Karpas-422 (cell line): ENCODE results near the gene SLC10A4. TPM values are rescaled to one million over a fixed set of nuclear protein-coding genes. Genes with fewer than 3 reads are reported as not detected.

Source experiments
- DNase-seq: peaks from one replicate; pipeline ENCODE4 v3.0.0-alpha.2; 2015
- H2AFZ ChIP-seq: fragments of 200-600 bp; sonication (generic); 2 replicates; pipeline ENCODE4 v1.6.1; 2014; ENCODE audit warnings: antibody characterized with exemption, low read length, mixed read lengths
- H3K27ac ChIP-seq: fragments of 200-600 bp; sonication (generic); 2 replicates; pipeline ENCODE4 v1.5.1; 2014; ENCODE audit warnings: mild to moderate bottlenecking, low read length, moderate library complexity
- H3K27me3 ChIP-seq: fragments of 200-600 bp; sonication (generic); 2 replicates; pipeline ENCODE4 v1.6.1; 2014; ENCODE audit warnings: low read length, mixed read lengths
- H3K36me3 ChIP-seq: fragments of 200-600 bp; sonication (generic); 2 replicates; pipeline ENCODE4 v1.6.1; 2014; ENCODE audit warnings: low read length, mixed read lengths; ENCODE audit not compliant: insufficient read depth
- H3K4me1 ChIP-seq: fragments of 200-600 bp; sonication (generic); 2 replicates; pipeline ENCODE4 v1.6.1; 2014; ENCODE audit warnings: mild to moderate bottlenecking, low read length, mixed read lengths
- H3K4me2 ChIP-seq: fragments of 200-600 bp; sonication (generic); 2 replicates; pipeline ENCODE4 v1.6.1; 2014; ENCODE audit warnings: low read length, low read depth, mild to moderate bottlenecking; ENCODE audit not compliant: poor library complexity, severe bottlenecking
- H3K4me3 ChIP-seq: fragments of 200-600 bp; sonication (generic); 2 replicates; pipeline ENCODE4 v1.5.1; 2014; ENCODE audit warnings: mild to moderate bottlenecking, antibody characterized with exemption, low read length, mixed read lengths
- H3K79me2 ChIP-seq: fragments of 200-600 bp; sonication (generic); 2 replicates; pipeline ENCODE4 v1.6.1; 2014; ENCODE audit warnings: mild to moderate bottlenecking, low read length, mixed read lengths
- H3K9ac ChIP-seq: fragments of 200-600 bp; sonication (generic); 2 replicates; pipeline ENCODE4 v1.6.0; 2014; ENCODE audit warnings: low read length
- H3K9me2 ChIP-seq: fragments of 200-600 bp; sonication (generic), shearing (Covaris generic); replicated peaks from 2 replicates; pipeline ENCODE4 v1.6.0; 2014; ENCODE audit warnings: mild to moderate bottlenecking, low read length, moderate library complexity; ENCODE audit not compliant: insufficient read depth
- H3K9me3 ChIP-seq: fragments of 300-700, 200-600 bp; sonication (generic); 2 replicates; pipeline ENCODE4 v1.6.1; 2014; ENCODE audit warnings: low read length, mixed read lengths
- H4K20me1 ChIP-seq: fragments of 200-600 bp; sonication (generic); 2 replicates; pipeline ENCODE4 v1.6.1; 2014; ENCODE audit warnings: mild to moderate bottlenecking, antibody characterized with exemption, low read length, low read depth; ENCODE audit not compliant: insufficient read depth
- total RNA-seq: library from RNA; depleted of rRNA; stranded (reverse); fragments of >200 nt; shearing (Covaris generic); gene quantifications from 2 replicates; pipeline ENCODE4 v1.2.3, GENCODE V29; 2014; ENCODE audit warnings: low replicate concordance

SLC10A4 gene
- total RNA-seq, 1 experiment from 2014 or later: not detected

DNA sequence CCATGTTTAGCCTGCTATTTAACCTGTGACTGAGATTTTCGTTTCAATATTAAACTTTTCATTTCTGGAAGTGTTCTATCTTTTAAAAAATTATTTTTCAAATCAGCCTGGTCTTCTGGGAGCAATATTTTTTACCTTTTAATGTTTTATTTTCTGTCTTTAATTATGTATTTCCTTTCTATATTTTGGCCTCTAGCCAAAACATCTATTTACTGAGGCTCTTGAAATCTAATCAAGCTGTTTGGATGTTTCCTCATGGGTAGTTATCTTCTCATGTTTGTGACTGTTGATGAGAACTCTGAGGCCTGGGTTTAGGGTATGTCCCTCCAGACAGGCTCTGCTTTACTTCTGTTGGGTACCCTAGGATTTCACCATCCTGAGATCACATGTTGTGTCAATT, 10.3 kb upstream of the SLC10A4 start:
- peaks cover 14% of the 10 kb centered on the region for H3K4me1 ChIP-seq
- H4K20me1 ChIP-seq: no peaks in the 10 kb centered on the region
- DNase-seq: no peak
- no peaks in the 10 kb centered on the region for H3K9me2 ChIP-seq
- H2AFZ ChIP-seq: no peak overlapping the region
- no peak overlapping the region for H3K4me2 ChIP-seq
- no peaks in the 10 kb centered on the region for H3K27me3 ChIP-seq
- no peaks in the 10 kb centered on the region; the same call in 1 of the 2 replicates for H3K36me3 ChIP-seq
- H3K4me3 ChIP-seq: no peak overlapping the region
- no peaks in the 10 kb centered on the region for H3K79me2 ChIP-seq
- no peak overlapping the region for H3K27ac ChIP-seq
- H3K9ac ChIP-seq: no peak overlapping the region
- no peaks in the 10 kb centered on the region for H3K9me3 ChIP-seq

DNA sequence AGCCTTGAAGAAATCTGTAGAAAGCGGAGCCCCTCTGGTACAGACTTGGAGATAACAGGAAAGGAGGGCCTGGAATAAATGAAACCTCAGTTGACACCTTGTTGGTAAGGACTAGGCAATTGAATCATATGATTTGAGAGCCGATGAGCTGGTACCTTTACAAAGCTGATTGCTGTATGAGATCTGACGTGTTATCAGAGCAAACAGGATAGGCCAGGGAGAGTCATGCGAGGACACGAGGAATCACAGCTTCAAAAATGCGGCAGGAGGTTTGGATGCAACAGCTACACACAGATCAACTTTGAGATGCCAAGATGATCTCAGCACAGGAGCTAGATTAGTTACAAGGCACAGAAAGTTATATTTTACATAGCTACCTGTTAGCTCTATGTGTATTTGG, 7.4 kb upstream of the SLC10A4 start:
- Histone ChIP-seq H3K4me2 (no peak overlapping the region), H3K4me1 (peaks cover 7% of the 10 kb centered on the region), H3K27ac (no peak overlapping the region), H3K9ac (no peak overlapping the region), H3K9me3 (no peaks in the 10 kb centered on the region), H3K36me3 (no peaks in the 10 kb centered on the region; the same call in 1 of the 2 replicates), H2AFZ (no peak overlapping the region), H3K4me3 (no peak overlapping the region), H3K79me2 (no peaks in the 10 kb centered on the region), H3K27me3 (no peaks in the 10 kb centered on the region), H3K9me2 (no peaks in the 10 kb centered on the region), H4K20me1 (no peaks in the 10 kb centered on the region)
- DNase-seq: no peak

DNA sequence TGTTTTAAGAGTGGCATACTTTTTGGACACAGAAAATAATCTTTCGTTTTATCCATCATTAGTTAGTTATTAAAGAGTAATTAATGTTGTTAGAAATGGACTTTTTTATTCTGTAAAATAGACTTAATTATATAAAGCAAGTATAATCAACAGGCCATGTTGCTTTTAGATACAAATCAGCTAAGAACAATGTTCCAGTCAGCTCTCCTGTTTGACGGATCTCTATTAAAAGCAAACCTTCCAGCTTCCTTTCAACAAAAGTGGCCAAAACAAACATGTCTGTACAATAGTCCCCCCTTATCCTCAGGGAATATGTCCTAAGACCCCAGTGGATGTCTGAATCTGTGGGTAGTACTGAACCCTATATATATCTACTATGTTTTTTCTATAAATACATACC, 4.9 kb upstream of the SLC10A4 start:
- Histone ChIP-seq H3K4me3 (no peak overlapping the region), H3K9ac (no peak overlapping the region), H3K36me3 (no peaks in the 10 kb centered on the region), H3K79me2 (no peaks in the 10 kb centered on the region), H3K27me3 (no peaks in the 10 kb centered on the region), H4K20me1 (no peaks in the 10 kb centered on the region), H3K9me3 (no peaks in the 10 kb centered on the region), H3K27ac (no peak overlapping the region), H3K4me1 (no peaks in the 10 kb centered on the region), H2AFZ (no peak overlapping the region), H3K4me2 (no peak overlapping the region), H3K9me2 (no peaks in the 10 kb centered on the region)
- DNase-seq: no peak

DNA sequence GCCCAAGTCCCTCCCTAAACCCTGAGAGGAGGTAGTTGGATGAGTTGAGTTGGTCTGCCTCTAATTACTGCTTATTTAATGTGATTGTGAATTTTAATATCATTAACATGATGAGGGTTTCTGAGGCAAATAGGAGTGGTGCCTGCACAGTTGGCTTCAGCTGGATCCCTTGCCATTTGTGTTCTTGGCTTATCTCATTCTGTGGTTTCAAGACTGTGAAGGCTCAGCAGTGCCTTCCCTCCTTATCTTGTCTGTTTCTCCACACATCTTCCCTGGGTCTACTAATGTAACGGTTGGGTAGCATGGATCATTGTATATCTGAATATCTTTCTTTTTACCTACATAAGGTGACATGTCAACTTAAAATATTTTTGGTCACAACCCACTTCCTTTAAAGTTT, 1.6 kb upstream of the SLC10A4 start:
- no peak overlapping the region for H2AFZ ChIP-seq
- H3K4me3 ChIP-seq: no peak overlapping the region
- H3K4me1 ChIP-seq: no peaks in the 10 kb centered on the region
- H3K9ac ChIP-seq: no peak overlapping the region
- H3K27me3 ChIP-seq: no peaks in the 10 kb centered on the region
- H3K79me2 ChIP-seq: no peaks in the 10 kb centered on the region
- no peak overlapping the region for H3K27ac ChIP-seq
- H3K4me2 ChIP-seq: no peak overlapping the region
- H3K9me3 ChIP-seq: no peaks in the 10 kb centered on the region
- no peaks in the 10 kb centered on the region for H4K20me1 ChIP-seq
- DNase-seq: no peak
- H3K9me2 ChIP-seq: no peaks in the 10 kb centered on the region
- H3K36me3 ChIP-seq: no peaks in the 10 kb centered on the region

DNA sequence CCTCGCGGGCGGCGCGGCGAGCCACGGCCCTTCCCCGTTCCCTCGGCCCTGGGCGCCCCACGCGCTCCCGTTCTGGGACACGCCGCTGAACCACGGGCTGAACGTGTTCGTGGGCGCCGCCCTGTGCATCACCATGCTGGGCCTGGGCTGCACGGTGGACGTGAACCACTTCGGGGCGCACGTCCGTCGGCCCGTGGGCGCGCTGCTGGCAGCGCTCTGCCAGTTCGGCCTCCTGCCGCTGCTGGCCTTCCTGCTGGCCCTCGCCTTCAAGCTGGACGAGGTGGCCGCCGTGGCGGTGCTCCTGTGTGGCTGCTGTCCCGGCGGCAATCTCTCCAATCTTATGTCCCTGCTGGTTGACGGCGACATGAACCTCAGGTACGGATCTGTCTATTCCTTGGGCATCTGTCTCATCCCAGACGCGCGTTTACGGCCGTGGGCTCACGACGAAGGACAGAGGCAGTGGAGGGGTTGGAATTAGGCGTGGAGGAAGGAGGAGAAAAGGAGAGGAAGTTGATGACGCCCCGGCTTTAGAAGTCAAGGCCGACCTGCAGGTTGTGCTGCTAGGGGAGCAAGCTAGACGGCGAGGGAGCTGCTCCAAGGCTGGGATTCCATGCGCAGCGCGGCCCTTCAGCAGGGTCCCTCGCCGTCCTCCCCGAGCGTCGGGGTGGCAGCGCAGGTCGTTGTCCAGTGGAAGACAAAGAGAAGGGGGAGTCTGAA, 792 bp downstream of the SLC10A4 start:
- Histone ChIP-seq H3K9ac (no peak overlapping the region), H2AFZ (no peak overlapping the region), H3K27me3 (no peaks in the 10 kb centered on the region), H3K4me1 (no peaks in the 10 kb centered on the region), H3K9me3 (no peaks in the 10 kb centered on the region), H4K20me1 (no peaks in the 10 kb centered on the region), H3K27ac (no peak overlapping the region), H3K9me2 (no peaks in the 10 kb centered on the region), H3K4me2 (no peak overlapping the region), H3K79me2 (no peaks in the 10 kb centered on the region), H3K36me3 (no peaks in the 10 kb centered on the region), H3K4me3 (no peak overlapping the region)
- DNase-seq: no peak

DNA sequence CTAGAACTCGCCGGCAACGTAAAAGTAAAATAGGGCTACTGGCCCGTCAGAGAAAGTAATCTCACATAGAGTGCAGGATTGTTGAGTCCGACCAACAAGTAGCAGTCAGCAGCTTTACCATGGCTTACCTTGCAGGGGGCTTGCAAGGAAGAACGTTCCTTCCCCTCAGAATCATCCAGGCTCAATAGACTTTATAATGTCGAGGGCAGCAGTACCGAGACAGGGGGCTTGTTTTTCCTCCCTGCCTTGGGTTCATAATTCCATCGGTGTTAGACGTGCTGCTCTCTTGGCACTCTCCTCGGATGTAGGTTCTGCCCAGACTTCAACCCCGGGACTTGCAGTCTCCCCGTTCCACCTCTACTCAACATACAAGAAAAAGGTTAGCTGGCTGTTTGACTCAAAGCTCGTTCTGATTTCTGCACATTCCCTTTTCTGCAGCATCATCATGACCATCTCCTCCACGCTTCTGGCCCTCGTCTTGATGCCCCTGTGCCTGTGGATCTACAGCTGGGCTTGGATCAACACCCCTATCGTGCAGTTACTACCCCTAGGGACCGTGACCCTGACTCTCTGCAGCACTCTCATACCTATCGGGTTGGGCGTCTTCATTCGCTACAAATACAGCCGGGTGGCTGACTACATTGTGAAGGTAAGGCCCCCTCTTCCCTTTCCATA, 1.5 kb downstream of the SLC10A4 start:
- Histone ChIP-seq H3K9me3 (no peaks in the 10 kb centered on the region), H3K27me3 (no peaks in the 10 kb centered on the region), H3K4me2 (no peak overlapping the region), H3K4me3 (no peak overlapping the region), H3K27ac (no peak overlapping the region), H3K36me3 (no peaks in the 10 kb centered on the region), H3K4me1 (no peaks in the 10 kb centered on the region), H3K9me2 (no peaks in the 10 kb centered on the region), H3K79me2 (no peaks in the 10 kb centered on the region), H3K9ac (no peak overlapping the region), H4K20me1 (no peaks in the 10 kb centered on the region), H2AFZ (no peak overlapping the region)
- DNase-seq: no peak

DNA sequence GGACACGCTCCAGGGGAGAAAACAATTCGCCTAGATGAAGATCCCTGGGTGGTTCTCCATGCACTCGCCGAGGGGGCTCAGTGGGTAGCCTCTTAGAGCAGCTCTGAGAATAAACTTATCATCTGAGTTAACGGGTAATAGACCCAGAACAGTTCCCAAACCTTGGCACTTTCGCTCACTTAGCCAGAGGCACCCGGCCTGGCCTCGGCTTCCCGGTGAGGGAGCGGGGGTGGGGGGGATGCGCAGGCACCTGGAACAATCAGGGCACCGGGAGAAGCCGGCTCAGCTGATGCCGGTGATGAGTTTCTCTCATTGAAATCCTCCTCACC, 6.5 kb downstream of the SLC10A4 start:
- no peak for DNase-seq
- Histone ChIP-seq H4K20me1 (no peaks in the 10 kb centered on the region), H3K36me3 (no peaks in the 10 kb centered on the region), H3K27ac (no peak overlapping the region), H3K9me2 (no peaks in the 10 kb centered on the region), H3K9ac (no peak overlapping the region), H2AFZ (no peak overlapping the region), H3K4me1 (no peaks in the 10 kb centered on the region), H3K9me3 (no peaks in the 10 kb centered on the region), H3K79me2 (no peaks in the 10 kb centered on the region), H3K27me3 (no peaks in the 10 kb centered on the region), H3K4me3 (no peak overlapping the region), H3K4me2 (no peak overlapping the region)

- Histone ChIP-seq H3K79me2 (no peaks in the 10 kb centered on the region), H4K20me1 (no peaks in the 10 kb centered on the region), H3K4me2 (no peak within 1 kb of the TSS), H3K27ac (no peak within 1 kb of the TSS), H3K36me3 (no peaks in the 10 kb centered on the region), H3K9ac (no peak within 1 kb of the TSS), H3K4me3 (no peak within 1 kb of the TSS), H3K27me3 (no peaks in the 10 kb centered on the region), H3K9me3 (no peaks in the 10 kb centered on the region), H3K9me2 (no peaks in the 10 kb centered on the region), H3K4me1 (no peaks in the 10 kb centered on the region), H2AFZ (no peak within 1 kb of the TSS)
- no peak for DNase-seq
Observed at GRCh38 chr4:48490012-48490679, 7.0 kb downstream of the SLC10A4 start, which contains the start of gene ZAR1. TSS of gene ZAR1 (plus strand) at chr4:48490252. CDS start at chr4:48490292, 40 bp downstream.
